GM12892 (cell line): Measurements from ENCODE around the gene DEUP1.

ENCODE experiments used
- DNase-seq: peaks from one replicate; pipeline ENCODE4 v3.0.0; 2011; ENCODE audit not compliant: insufficient read length
- FAIRE-seq: peaks from 2 replicates; lab custom pipeline; 2011; peaks lifted over from hg19 to GRCh38; lab: Jason Lieb, UNC
- POLR2A ChIP-seq: IDR thresholded peaks from 2 replicates; pipeline ENCODE4 v1.6.1; 2011; ENCODE audit warnings: low read depth, low read length, control low read depth
- POLR2AphosphoS5 ChIP-seq: IDR thresholded peaks from 2 replicates; pipeline ENCODE4 v1.6.1; 2011; ENCODE audit warnings: low read depth, low read length, control low read depth
- TAF1 ChIP-seq: IDR thresholded peaks from 2 replicates; pipeline ENCODE4 v1.6.1; 2011; ENCODE audit warnings: low read depth, mild to moderate bottlenecking, control low read depth, low read length, borderline replicate concordance

DEUP1 gene

GRCh38 chr11:93487032-93487483, 156.5 kb downstream of the DEUP1 start:
- peak; percentile 63 for FAIRE-seq
- no peak for DNase-seq

More at GRCh38 chr11:93487032-93487483, 156.5 kb downstream of the DEUP1 start:
- no peak for TF ChIP-seq TAF1
- TF ChIP-seq POLR2AphosphoS5: no peak
- TF ChIP-seq POLR2A: no peak
